Neutrophil (primary cell): ENCODE results near the gene L2HGDH.

Source experiments
- H3K27ac ChIP-seq: fragments of 200-600 bp; sonication (generic); 2 replicates; pipeline ENCODE4 v1.5.1; 2016; ENCODE audit warnings: mild to moderate bottlenecking, moderate library complexity
- H3K27me3 ChIP-seq: fragments of 200-600 bp; sonication (generic); 2 replicates; pipeline ENCODE4 v1.6.0; 2016; ENCODE audit warnings: mild to moderate bottlenecking
- H3K36me3 ChIP-seq: fragments of 200-600 bp; sonication (generic); 2 replicates; pipeline ENCODE4 v1.5.1; 2017
- H3K4me1 ChIP-seq, 2 experiments: fragments of 200-600 bp in 1 of 2; sonication (generic) in 1 of 2; 1 replicate in 1 of 2; 2 replicates in 1 of 2; pipeline versions ENCODE4 v1.5.1 to v1.6.1; 2013 to 2016; ENCODE audit warnings: low read depth in 1 of 2, low read length in 1 of 2, mild to moderate bottlenecking in 1 of 2, moderate library complexity in 1 of 2; ENCODE audit not compliant: control insufficient read depth in 1 of 2, insufficient read depth in 1 of 2
- H3K4me3 ChIP-seq, 2 experiments: fragments of 200-600 bp in 1 of 2; sonication (generic) in 1 of 2; 1 replicate in 1 of 2; 2 replicates in 1 of 2; pipeline ENCODE4 v1.5.1; 2013 to 2016; ENCODE audit warnings: low read depth in 1 of 2, low read length in 1 of 2, mild to moderate bottlenecking in 1 of 2, moderate library complexity in 1 of 2
- H3K9me3 ChIP-seq: fragments of 200-600 bp; sonication (generic); 2 replicates; pipeline ENCODE4 v1.5.1; 2016
- CTCF ChIP-seq: fragments of 200-600 bp; sonication (generic); IDR thresholded peaks from 2 replicates; pipeline ENCODE4 v1.5.1; 2016; ENCODE audit warnings: antibody characterized with exemption

The L2HGDH gene

GRCh38 chr14:50308363-50308915 lies 3.6 kb downstream of the L2HGDH start:
- H3K4me3 ChIP-seq: no peak overlapping the region
- no peaks in the 10 kb centered on the region for H3K9me3 ChIP-seq
- no peak overlapping the region for H3K27ac ChIP-seq
- H3K4me1 ChIP-seq: peaks cover 25 to 27% of the 10 kb centered on the region in 2 experiments
- TF ChIP-seq CTCF: no peak
- H3K27me3 ChIP-seq: no peaks in the 10 kb centered on the region
- no peaks in the 10 kb centered on the region for H3K36me3 ChIP-seq

- Histone ChIP-seq H3K27me3 (no peaks in the 10 kb centered on the region), H3K9me3 (no peaks in the 10 kb centered on the region), H3K27ac (peak overlapping the region; percentile 5), H3K4me1 (peaks cover 9 to 13% of the 10 kb centered on the region in 2 experiments), H3K4me3 (no peak overlapping the region), H3K36me3 (no peaks in the 10 kb centered on the region)
- no peak for TF ChIP-seq CTCF
Measured at GRCh38 chr14:50303744-50304471, 8.1 kb downstream of the L2HGDH start.

GRCh38 chr14:50301914-50302313 lies 10.1 kb downstream of the L2HGDH start:
- Histone ChIP-seq H3K27ac (no peak overlapping the region), H3K27me3 (no peaks in the 10 kb centered on the region), H3K4me1 (peaks cover 9 to 13% of the 10 kb centered on the region in 2 experiments), H3K36me3 (no peaks in the 10 kb centered on the region), H3K9me3 (no peaks in the 10 kb centered on the region), H3K4me3 (no peak overlapping the region)
- TF ChIP-seq CTCF: no peak

GRCh38 chr14:50299585-50299984 lies 12.4 kb downstream of the L2HGDH start:
- TF ChIP-seq CTCF: no peak
- H3K4me3 ChIP-seq: no peak overlapping the region
- no peaks in the 10 kb centered on the region for H3K9me3 ChIP-seq
- no peaks in the 10 kb centered on the region for H3K27me3 ChIP-seq
- no peaks in the 10 kb centered on the region for H3K36me3 ChIP-seq
- H3K27ac ChIP-seq: no peak overlapping the region
- peaks cover 9 to 13% of the 10 kb centered on the region in 2 experiments for H3K4me1 ChIP-seq

- no peaks in the 10 kb centered on the region for H3K27me3 ChIP-seq
- no peaks in the 10 kb centered on the region for H3K9me3 ChIP-seq
- no peak overlapping the region for H3K4me3 ChIP-seq
- no peaks in the 10 kb centered on the region for H3K36me3 ChIP-seq
- no peak for TF ChIP-seq CTCF
- no peak overlapping the region for H3K27ac ChIP-seq
- H3K4me1 ChIP-seq: no peaks in the 10 kb centered on the region
Measured at GRCh38 chr14:50290306-50290705, 21.7 kb downstream of the L2HGDH start.
